ENCODE results near the gene PSEN1.

- TF ChIP-seq CTCF (IDR thresholded peaks at IDR 0.05) (no peak), ZFX (IDR thresholded peaks at IDR 0.05; ENCODE audit: borderline replicate concordance) (no peak)
Observed at GRCh38 chr14:73180385-73180805, 44.1 kb downstream of the PSEN1 start.

Data from 22Rv1 (cell line).